Kidney capillary endothelial cell (primary cell): ENCODE results near the gene TMEM248.
A peak's percentile ranks its signal among the peaks of the same experiment; 100 is the strongest.
"Not testable (repeated sequence)": the region's sequence is repeated elsewhere in the genome, so short reads cannot be mapped to it uniquely, and the experiment has no call there.

Source experiments
- DNase-seq: peaks from one replicate; pipeline ENCODE4 v3.0.0-alpha.2; 2018; ENCODE audit warnings: low spot score

Gene TMEM248

DNA sequence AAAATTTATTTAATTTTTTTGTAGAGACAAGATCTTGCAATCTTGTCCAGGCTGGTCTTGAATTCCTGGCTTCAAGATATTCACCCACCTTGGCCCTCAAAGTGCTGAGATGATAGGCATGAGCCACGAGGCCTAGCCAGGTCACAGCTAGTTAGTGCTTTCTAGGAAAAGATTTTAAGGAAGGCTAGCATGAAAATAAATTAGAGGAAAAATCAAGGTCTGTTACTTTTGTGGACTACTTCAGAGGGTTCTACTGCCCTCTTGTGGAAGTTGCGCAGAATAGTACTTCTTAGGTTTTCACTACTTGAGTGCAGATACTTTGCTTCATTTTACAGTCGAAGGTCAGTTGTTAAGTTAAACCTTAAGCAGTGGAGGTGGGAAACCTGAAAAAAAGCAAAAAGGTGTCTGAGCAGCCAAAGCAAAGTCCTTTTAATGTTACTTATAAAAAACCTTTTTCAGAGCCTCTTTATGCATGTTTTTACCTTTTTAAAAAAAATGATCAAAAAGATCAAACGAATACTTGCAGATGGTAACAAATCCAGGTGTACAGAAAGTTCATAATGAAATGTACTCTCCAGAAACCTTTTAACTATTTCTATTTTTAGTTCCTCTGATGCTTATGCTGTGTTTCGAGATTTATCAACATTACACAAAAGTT, 79.7 kb downstream of the TMEM248 start:
- peak; percentile 33 for DNase-seq

DNA sequence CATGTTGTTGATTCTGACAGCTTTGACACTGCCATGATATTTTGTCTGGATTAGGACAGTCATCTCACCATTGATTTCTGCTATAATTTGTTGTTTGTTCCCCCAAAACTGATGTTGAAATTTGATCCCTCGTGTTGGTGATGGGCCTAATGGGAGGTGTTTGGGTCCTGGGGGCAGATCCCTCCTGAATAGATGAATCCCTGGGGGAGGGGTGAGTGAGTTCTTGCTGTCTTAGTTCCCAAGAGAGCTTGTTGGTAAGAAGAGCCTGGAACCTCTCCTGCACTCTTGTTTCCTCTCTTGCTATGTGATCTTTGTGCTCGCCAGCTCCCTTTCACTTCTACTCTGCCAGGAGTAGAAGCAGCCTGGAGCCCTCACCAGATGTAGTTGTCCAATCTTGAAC, 83.1 kb downstream of the TMEM248 start:
- not testable (repeated sequence) for DNase-seq

- no peak for DNase-seq
These were observed 85.9 kb downstream of the TMEM248 start for GRCh38 chr7:67006965-67007364.
